Measurements from ENCODE around the gene MAPT. TPM values are rescaled to one million over a fixed set of nuclear protein-coding genes. Genes with fewer than 3 reads are reported as not detected.
"Not testable (repeated sequence)": the region's sequence is repeated elsewhere in the genome, so short reads cannot be mapped to it uniquely, and the experiment has no call there.

Gene MAPT
- polyA plus RNA-seq, 1 donor, result 8.2 TPM

- no peak for DNase-seq
Observed at GRCh38 chr17:46012506-46013079, 118.2 kb downstream of the MAPT start.

- no peak for DNase-seq
Observed at GRCh38 chr17:46013127-46013501, 118.8 kb downstream of the MAPT start.

- DNase-seq, result peak; percentile 39
Observed at GRCh38 chr17:46013502-46014165, 119.3 kb downstream of the MAPT start.

GRCh38 chr17:46019408-46019925 is 125.1 kb downstream of the MAPT start:
- DNase-seq, result not testable (repeated sequence)

- no peak for DNase-seq
Observed at GRCh38 chr17:46020023-46020761, 125.8 kb downstream of the MAPT start.

GRCh38 chr17:46020998-46021397 is 126.6 kb downstream of the MAPT start:
- no peak for DNase-seq

GRCh38 chr17:46023366-46023765 is 129.0 kb downstream of the MAPT start:
- DNase-seq, result not testable (repeated sequence)

GRCh38 chr17:46023783-46024388 is 129.5 kb downstream of the MAPT start:
- no peak for DNase-seq

- DNase-seq, result no peak
Observed at GRCh38 chr17:46024590-46024989, 130.2 kb downstream of the MAPT start.

GRCh38 chr17:46025060-46025459 is 130.7 kb downstream of the MAPT start:
- DNase-seq, result no peak

- no peak for DNase-seq
Observed at GRCh38 chr17:46025510-46026165, 131.3 kb downstream of the MAPT start.

GRCh38 chr17:46026166-46027047 is 132.1 kb downstream of the MAPT start:
- no peak for DNase-seq

- no peak for DNase-seq
Observed at GRCh38 chr17:46027048-46027975, 133.0 kb downstream of the MAPT start.

GRCh38 chr17:46027976-46028325 is 133.6 kb downstream of the MAPT start:
- no peak for DNase-seq

- DNase-seq, result no peak
Observed at GRCh38 chr17:46028374-46028773, 134.0 kb downstream of the MAPT start.

GRCh38 chr17:46028981-46029565 is 134.7 kb downstream of the MAPT start:
- DNase-seq, result no peak

- no peak for DNase-seq
Observed at GRCh38 chr17:46029627-46030026, 135.3 kb downstream of the MAPT start.

GRCh38 chr17:46030752-46031151 is 136.4 kb downstream of the MAPT start:
- no peak for DNase-seq

- no peak for DNase-seq
Observed at GRCh38 chr17:46031440-46031839, 137.1 kb downstream of the MAPT start.

- no peak for DNase-seq
Observed at GRCh38 chr17:46031920-46032319, 137.6 kb downstream of the MAPT start.
